Measurements from ENCODE around the gene STMN3.

The STMN3 gene

DNA sequence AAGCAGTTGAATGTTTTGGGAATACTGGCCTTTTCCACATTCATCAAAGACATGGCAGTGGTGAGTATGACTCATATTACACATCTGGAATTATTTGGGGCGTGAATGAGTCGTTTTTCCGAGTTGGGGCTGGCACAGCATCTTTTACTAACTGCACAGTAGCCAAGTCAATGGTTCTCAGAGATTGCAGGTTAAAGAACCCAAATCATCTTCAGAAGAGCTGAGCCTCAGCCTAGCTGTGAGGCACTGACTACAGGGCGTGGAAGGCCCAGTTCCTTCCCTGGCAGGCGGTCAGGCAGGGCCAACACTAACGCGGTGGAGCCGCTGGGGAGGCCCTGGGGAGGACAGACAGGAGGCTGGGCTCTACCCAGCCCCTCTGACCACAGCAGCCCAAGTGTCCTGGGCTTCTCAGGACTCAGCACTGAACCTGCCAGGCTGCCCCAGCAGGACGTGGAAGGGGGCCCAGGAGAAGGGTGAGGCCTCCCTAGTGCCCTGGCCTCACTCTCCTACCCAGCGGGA lies 59.1 kb downstream of the STMN3 start:
- CTCF ChIA-PET, result interaction anchor here (0.6 to 0.7 kb wide), 2 partner anchors 21 to 93 kb away, joined by 3 read pairs; no protein-coding TSS in a partner anchor
- POLR2A ChIA-PET (ENCODE audit: low non-redundant PET), result no interaction called here
- TF ChIP-seq, protein P1, sequence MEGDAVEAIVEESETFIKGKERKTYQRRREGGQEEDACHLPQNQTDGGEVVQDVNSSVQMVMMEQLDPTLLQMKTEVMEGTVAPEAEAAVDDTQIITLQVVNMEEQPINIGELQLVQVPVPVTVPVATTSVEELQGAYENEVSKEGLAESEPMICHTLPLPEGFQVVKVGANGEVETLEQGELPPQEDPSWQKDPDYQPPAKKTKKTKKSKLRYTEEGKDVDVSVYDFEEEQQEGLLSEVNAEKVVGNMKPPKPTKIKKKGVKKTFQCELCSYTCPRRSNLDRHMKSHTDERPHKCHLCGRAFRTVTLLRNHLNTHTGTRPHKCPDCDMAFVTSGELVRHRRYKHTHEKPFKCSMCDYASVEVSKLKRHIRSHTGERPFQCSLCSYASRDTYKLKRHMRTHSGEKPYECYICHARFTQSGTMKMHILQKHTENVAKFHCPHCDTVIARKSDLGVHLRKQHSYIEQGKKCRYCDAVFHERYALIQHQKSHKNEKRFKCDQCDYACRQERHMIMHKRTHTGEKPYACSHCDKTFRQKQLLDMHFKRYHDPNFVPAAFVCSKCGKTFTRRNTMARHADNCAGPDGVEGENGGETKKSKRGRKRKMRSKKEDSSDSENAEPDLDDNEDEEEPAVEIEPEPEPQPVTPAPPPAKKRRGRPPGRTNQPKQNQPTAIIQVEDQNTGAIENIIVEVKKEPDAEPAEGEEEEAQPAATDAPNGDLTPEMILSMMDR (conservative IDR thresholded peaks at IDR 0.05; ENCODE audit: low read depth), result no peak
- peak overlapping the region; percentile 58 for H3K27ac ChIP-seq
- DNase-seq (ENCODE audit: low spot score), result no peak

DNA sequence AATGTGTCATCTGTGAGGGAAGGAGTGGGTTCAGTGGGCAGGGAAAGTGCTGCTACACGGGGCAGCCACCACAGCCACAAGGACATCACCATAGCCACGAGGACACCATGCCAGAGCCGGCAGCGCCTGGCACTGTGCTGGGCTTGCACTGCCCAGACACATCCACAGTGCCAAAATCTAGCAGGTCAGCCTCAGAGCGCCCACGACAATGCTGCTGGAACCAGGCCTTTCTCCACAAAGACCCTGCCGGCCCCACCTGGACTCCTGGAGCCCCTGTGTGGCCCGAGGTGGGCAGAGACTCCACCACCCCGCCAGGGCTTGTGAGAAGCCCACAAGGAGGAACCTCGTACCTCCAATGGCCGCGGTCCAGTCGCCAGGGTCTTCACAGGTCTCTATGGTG lies 60.6 kb downstream of the STMN3 start:
- H3K27ac ChIP-seq, result peak overlapping the region; percentile 1; the same call in 1 of the 2 replicates
- ChIA-PET CTCF (interaction anchor here (0.6 kb wide), 1 partner anchor 10 kb away, joined by 3 read pairs; no protein-coding TSS in a partner anchor), POLR2A (ENCODE audit: low non-redundant PET) (no interaction called here)
- TF ChIP-seq, protein P1 (conservative IDR thresholded peaks at IDR 0.05; ENCODE audit: low read depth), result no peak
- no peak for DNase-seq (ENCODE audit: low spot score)

DNA sequence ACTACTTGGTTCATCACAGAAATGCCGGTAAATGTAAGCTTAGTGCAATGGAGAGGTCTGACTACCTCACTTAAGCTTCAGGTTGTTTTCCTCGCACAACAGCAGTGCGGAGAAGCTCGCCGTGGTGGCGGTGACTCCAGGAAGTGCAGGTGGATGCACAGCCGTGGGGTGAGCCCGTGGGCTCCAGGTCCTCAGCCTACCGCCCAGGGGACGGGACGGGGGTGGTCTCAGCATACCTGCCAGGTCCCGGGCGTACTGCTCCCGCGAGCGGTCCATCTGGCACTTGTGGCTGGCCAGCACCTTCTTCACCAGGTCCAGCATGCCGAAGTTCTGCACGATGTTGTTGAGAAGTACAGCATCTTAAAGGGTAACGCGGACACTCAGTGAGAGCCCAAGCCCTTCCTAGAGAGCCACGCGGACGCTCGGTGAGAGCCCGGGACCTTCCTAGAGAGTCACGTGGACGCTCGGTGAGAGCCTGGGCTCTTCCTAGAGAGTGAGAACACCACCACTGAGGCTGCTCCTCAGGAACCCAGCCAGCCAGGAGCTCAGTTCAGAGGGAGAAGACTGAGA lies 61.4 kb downstream of the STMN3 start:
- TF ChIP-seq, protein P1 (conservative IDR thresholded peaks at IDR 0.05; ENCODE audit: low read depth), result no peak
- ChIA-PET CTCF (no interaction called here), POLR2A (ENCODE audit: low non-redundant PET) (no interaction called here)
- no peak for DNase-seq (ENCODE audit: low spot score)
- peak overlapping the region; percentile 1; the same call in 1 of the 2 replicates for H3K27ac ChIP-seq

DNA sequence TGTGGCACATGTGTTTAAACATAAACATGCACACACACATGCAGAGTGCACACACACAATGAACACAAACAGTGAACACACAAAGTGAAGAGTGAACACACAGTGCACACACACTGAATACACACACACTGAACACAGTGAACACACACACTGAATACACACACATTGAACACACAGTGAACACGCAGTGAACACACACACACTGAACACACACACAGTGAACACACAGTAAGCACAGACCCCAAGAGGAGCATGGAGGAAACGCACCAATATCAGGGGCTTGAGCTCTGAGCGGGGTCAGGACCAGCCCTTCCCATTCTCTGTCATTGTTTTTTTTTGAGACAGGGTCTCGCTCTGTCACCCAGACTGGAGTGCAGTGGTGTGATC lies 62.1 kb downstream of the STMN3 start:
- POLR2A ChIA-PET (ENCODE audit: low non-redundant PET), result no interaction called here
- TF ChIP-seq, protein P1 (conservative IDR thresholded peaks at IDR 0.05; ENCODE audit: low read depth), result no peak
- DNase-seq (ENCODE audit: low spot score), result no peak
- CTCF ChIA-PET, result no interaction called here
- H3K27ac ChIP-seq, result no peak overlapping the region

DNA sequence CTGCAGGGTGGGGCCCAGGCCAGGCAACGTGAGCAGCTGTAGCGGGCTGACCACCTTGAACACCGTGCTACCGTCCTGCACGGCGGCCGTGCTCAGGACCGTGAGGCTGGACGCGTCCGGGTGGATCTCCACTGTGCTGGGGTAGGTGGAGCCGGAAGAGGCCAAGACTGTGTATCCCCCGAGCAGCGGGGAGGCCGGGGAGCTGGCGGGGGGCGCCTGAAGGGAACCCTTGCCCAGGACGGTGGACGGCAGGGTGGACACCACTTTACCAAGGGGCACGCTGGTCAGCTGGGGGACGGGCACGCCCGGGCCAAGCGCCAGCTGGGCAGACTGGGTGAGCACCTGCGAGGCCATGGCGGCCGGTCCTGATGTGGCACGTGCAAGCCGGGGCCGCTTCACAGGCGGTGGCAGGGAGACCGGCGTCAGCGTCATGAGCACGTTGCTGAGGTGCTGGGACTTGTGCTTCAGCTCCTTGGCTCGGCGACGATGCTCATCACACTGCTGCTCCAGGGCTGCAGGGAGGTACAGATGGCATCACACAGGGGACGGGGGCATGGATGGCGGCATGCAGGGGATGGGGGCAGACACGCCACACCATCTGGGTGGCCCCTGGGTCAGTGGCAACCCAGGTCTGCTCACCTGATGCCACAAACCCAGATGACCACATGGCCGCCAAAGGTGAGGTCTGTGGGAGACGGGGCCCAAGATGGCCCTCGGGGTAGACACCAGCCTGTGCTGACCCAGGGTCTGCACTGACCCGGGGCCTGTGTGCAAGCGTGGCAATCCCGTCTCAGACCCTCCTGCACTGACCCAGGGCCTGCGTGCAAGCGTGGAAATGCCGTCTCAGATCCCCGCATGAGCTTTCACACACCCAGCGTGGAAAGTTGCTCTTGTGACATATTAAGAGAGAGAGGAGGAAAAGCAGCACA lies 62.7 kb downstream of the STMN3 start:
- TF ChIP-seq, protein P1 (conservative IDR thresholded peaks at IDR 0.05; ENCODE audit: low read depth), result no peak
- DNase-seq (ENCODE audit: low spot score), result no peak
- ChIA-PET CTCF (interaction anchor here (0.7 to 1.0 kb wide), 2 partner anchors 52 to 53 kb away, joined by 3 to 4 read pairs; partner anchors contain the start of gene PTK6), POLR2A (ENCODE audit: low non-redundant PET) (no interaction called here)
- peak overlapping the region; percentile 19 for H3K27ac ChIP-seq
